ENCODE measurements around the gene DNAAF3.

Gene DNAAF3

GRCh38 chr19:55169136-55169535 is 2.7 kb upstream of the DNAAF3 start:
- TF ChIP-seq EP300 (IDR thresholded peaks at IDR 0.05; ENCODE audit: borderline replicate concordance) (no peak), NFIC (IDR thresholded peaks at IDR 0.05) (no peak), MAX (IDR thresholded peaks at IDR 0.05) (no peak), FOXM1 (IDR thresholded peaks at IDR 0.05; ENCODE audit: borderline replicate concordance, low read depth) (no peak), EGR1 (IDR thresholded peaks at IDR 0.05) (no peak), YY1 (IDR thresholded peaks at IDR 0.05; ENCODE audit: low read depth) (no peak), TAF1 (IDR thresholded peaks at IDR 0.05; ENCODE audit: low read depth) (no peak), CREB1 (IDR thresholded peaks at IDR 0.05; ENCODE audit: low read depth) (no peak), RAD21 (IDR thresholded peaks at IDR 0.05; ENCODE audit: low read depth) (no peak), ZBTB7A (IDR thresholded peaks at IDR 0.05; ENCODE audit: low read depth) (no peak), TEAD4 (IDR thresholded peaks at IDR 0.05) (no peak), TCF12 (IDR thresholded peaks at IDR 0.05; ENCODE audit: low read depth) (no peak), CEBPB (IDR thresholded peaks at IDR 0.05) (no peak)
- TF ChIP-seq, protein P1, sequence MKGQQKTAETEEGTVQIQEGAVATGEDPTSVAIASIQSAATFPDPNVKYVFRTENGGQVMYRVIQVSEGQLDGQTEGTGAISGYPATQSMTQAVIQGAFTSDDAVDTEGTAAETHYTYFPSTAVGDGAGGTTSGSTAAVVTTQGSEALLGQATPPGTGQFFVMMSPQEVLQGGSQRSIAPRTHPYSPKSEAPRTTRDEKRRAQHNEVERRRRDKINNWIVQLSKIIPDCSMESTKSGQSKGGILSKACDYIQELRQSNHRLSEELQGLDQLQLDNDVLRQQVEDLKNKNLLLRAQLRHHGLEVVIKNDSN (IDR thresholded peaks at IDR 0.05), result no peak
- TF ChIP-seq, protein P2, sequence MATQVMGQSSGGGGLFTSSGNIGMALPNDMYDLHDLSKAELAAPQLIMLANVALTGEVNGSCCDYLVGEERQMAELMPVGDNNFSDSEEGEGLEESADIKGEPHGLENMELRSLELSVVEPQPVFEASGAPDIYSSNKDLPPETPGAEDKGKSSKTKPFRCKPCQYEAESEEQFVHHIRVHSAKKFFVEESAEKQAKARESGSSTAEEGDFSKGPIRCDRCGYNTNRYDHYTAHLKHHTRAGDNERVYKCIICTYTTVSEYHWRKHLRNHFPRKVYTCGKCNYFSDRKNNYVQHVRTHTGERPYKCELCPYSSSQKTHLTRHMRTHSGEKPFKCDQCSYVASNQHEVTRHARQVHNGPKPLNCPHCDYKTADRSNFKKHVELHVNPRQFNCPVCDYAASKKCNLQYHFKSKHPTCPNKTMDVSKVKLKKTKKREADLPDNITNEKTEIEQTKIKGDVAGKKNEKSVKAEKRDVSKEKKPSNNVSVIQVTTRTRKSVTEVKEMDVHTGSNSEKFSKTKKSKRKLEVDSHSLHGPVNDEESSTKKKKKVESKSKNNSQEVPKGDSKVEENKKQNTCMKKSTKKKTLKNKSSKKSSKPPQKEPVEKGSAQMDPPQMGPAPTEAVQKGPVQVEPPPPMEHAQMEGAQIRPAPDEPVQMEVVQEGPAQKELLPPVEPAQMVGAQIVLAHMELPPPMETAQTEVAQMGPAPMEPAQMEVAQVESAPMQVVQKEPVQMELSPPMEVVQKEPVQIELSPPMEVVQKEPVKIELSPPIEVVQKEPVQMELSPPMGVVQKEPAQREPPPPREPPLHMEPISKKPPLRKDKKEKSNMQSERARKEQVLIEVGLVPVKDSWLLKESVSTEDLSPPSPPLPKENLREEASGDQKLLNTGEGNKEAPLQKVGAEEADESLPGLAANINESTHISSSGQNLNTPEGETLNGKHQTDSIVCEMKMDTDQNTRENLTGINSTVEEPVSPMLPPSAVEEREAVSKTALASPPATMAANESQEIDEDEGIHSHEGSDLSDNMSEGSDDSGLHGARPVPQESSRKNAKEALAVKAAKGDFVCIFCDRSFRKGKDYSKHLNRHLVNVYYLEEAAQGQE (IDR thresholded peaks at IDR 0.05; ENCODE audit: low read depth), result no peak

- TF ChIP-seq RAD21 (IDR thresholded peaks at IDR 0.05; ENCODE audit: low read depth) (peak; percentile 9; the same call in 1 of the 2 replicates), YY1 (IDR thresholded peaks at IDR 0.05; ENCODE audit: low read depth) (no peak), EP300 (IDR thresholded peaks at IDR 0.05; ENCODE audit: borderline replicate concordance) (no peak), ZBTB7A (IDR thresholded peaks at IDR 0.05; ENCODE audit: low read depth) (no peak), EGR1 (IDR thresholded peaks at IDR 0.05) (no peak), MAX (IDR thresholded peaks at IDR 0.05) (no peak)
Observed at GRCh38 chr19:55165952-55166529, 372 bp downstream of the DNAAF3 start.

DNA sequence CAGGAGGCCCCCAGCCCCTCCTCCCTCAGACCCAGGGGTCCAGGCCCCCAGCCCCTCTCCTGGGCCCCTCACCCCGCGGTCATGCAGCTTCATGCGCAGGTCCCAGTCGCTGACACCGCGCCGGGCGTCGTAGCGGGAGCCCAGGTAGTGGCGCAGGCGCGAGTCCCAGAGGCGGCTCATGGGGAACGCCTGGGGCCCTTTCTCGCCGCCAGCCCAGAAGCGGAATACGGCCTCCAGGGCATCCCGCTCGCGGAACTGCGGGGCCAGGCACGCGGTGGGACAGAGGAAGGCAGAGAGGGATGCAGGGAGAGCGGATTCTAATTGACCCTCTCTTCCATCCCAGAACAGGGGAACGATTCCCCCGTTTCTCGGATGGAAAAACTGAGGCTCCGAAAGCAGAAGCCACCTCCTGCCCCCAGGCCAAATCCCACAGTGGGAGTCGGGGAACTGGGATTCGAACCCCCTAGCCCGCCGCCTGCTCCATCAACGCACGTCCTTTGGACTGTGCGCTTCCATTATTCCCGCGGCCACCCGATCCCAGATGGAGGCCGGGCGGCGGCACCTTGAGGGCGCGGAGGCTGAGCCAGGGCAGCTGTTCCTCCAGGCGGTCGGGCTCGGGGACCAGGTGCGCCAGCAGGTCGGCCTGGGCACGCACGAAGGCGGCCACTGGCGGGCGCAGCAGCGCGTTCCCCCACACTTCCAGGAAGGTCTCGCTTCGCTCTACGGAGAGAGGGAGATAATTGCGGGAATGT is 4.7 kb downstream of the DNAAF3 start:
- TF ChIP-seq EGR1 (IDR thresholded peaks at IDR 0.05) (no peak), CEBPB (IDR thresholded peaks at IDR 0.05) (no peak), YY1 (IDR thresholded peaks at IDR 0.05; ENCODE audit: low read depth) (no peak), TAF1 (IDR thresholded peaks at IDR 0.05; ENCODE audit: low read depth) (no peak)

GRCh38 chr19:55160986-55161365 is 5.4 kb downstream of the DNAAF3 start:
- TF ChIP-seq EGR1 (IDR thresholded peaks at IDR 0.05) (no peak), ZBTB7A (IDR thresholded peaks at IDR 0.05; ENCODE audit: low read depth) (no peak), RAD21 (IDR thresholded peaks at IDR 0.05; ENCODE audit: low read depth) (no peak), TCF12 (IDR thresholded peaks at IDR 0.05; ENCODE audit: low read depth) (no peak), CEBPB (IDR thresholded peaks at IDR 0.05) (no peak)

- no peak for TF ChIP-seq TEAD4 (IDR thresholded peaks at IDR 0.05)
- no peak for TF ChIP-seq YY1 (IDR thresholded peaks at IDR 0.05; ENCODE audit: low read depth)
- TF ChIP-seq MAX (IDR thresholded peaks at IDR 0.05), result peak; percentile 75
- TF ChIP-seq, protein P1 (IDR thresholded peaks at IDR 0.05), result 0 out of 2 replicates have a peak, but pooled peaks have one; percentile 22
- TF ChIP-seq, protein P2 (IDR thresholded peaks at IDR 0.05; ENCODE audit: low read depth), result no peak
- TF ChIP-seq TCF12 (IDR thresholded peaks at IDR 0.05; ENCODE audit: low read depth), result no peak
- TF ChIP-seq RAD21 (IDR thresholded peaks at IDR 0.05; ENCODE audit: low read depth), result peak; percentile 84
Observed at GRCh38 chr19:55160128-55160985, 6.1 kb downstream of the DNAAF3 start.
